ENCODE data around the gene CCPG1.

GRCh38 chr15:55434989-55435825, 27.0 kb upstream of the CCPG1 start:
- TF ChIP-seq CTCF (IDR thresholded peaks at IDR 0.05; ENCODE audit: low read depth, low read length, poor library complexity, severe bottlenecking) (peak; percentile 55), EZH2phosphoT487 (IDR thresholded peaks at IDR 0.05; ENCODE audit: borderline replicate concordance, low read length) (no peak)
